ENCODE data around the gene TRAPPC10.

Gene TRAPPC10

GRCh38 chr21:44006017-44006619 lies 6.0 kb upstream of the TRAPPC10 start:
- in situ Hi-C loops (cut with MboI; ENCODE audit: low sequenced_read_pairs, unreplicated experiment): no loop called here
- TF ChIP-seq, protein P1, sequence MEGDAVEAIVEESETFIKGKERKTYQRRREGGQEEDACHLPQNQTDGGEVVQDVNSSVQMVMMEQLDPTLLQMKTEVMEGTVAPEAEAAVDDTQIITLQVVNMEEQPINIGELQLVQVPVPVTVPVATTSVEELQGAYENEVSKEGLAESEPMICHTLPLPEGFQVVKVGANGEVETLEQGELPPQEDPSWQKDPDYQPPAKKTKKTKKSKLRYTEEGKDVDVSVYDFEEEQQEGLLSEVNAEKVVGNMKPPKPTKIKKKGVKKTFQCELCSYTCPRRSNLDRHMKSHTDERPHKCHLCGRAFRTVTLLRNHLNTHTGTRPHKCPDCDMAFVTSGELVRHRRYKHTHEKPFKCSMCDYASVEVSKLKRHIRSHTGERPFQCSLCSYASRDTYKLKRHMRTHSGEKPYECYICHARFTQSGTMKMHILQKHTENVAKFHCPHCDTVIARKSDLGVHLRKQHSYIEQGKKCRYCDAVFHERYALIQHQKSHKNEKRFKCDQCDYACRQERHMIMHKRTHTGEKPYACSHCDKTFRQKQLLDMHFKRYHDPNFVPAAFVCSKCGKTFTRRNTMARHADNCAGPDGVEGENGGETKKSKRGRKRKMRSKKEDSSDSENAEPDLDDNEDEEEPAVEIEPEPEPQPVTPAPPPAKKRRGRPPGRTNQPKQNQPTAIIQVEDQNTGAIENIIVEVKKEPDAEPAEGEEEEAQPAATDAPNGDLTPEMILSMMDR (IDR thresholded peaks at IDR 0.05; ENCODE audit: borderline replicate concordance, control extremely low read depth, extremely low read depth, insufficient read depth, missing control alignments): no peak
- no peak for DNase-seq (ENCODE audit: low spot score)

DNA sequence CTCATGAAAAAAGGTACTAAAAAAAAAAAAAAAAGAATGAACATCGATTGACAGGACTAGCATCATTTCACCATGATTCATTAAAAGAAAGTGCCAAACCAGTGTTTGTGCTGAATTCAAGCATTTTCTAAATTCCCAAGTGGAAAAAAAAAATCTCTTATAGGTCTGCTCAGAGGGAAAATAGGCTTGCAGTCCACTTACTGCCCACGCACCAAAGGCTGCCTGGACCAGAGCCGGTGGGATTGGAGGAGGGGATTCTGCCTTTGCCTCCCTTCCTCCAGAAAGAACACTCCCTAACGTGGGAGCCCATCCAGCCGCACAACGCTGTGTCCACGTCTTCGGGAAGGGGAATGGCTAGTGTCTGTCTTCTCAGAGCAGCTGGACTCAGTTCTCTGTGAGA lies 5.5 kb upstream of the TRAPPC10 start:
- in situ Hi-C loops (cut with MboI; ENCODE audit: low sequenced_read_pairs, unreplicated experiment): no loop called here
- TF ChIP-seq, protein P1 (IDR thresholded peaks at IDR 0.05; ENCODE audit: borderline replicate concordance, control extremely low read depth, extremely low read depth, insufficient read depth, missing control alignments): no peak
- DNase-seq (ENCODE audit: low spot score): no peak

- no peak for DNase-seq (ENCODE audit: low spot score)
- in situ Hi-C loops (cut with MboI; ENCODE audit: low sequenced_read_pairs, unreplicated experiment): no loop called here
- TF ChIP-seq, protein P1 (IDR thresholded peaks at IDR 0.05; ENCODE audit: borderline replicate concordance, control extremely low read depth, extremely low read depth, insufficient read depth, missing control alignments): no peak
Measured at GRCh38 chr21:44010429-44010828, 1.7 kb upstream of the TRAPPC10 start.

DNA sequence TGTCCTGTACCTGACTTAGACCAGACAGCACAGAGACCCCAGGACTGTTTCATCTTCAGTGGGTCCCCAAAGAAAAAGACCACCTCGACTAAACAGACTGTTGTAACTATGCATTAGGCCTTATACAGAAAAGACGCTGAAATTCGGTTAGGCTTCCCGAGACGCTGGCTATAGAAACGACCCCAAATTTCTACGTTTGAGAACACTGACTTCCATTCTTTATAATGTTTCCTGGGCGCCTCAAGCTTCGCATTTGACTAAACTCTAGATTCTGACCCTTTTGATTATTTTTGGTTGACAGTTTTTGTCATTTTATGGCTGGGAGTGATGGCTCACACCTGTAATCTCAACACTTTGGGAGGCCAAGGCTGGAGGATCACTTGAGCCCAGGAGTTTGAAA lies 986 bp upstream of the TRAPPC10 start:
- DNase-seq (ENCODE audit: low spot score): no peak
- in situ Hi-C loops (cut with MboI; ENCODE audit: low sequenced_read_pairs, unreplicated experiment): no loop called here
- TF ChIP-seq, protein P1 (IDR thresholded peaks at IDR 0.05; ENCODE audit: borderline replicate concordance, control extremely low read depth, extremely low read depth, insufficient read depth, missing control alignments): no peak

DNA sequence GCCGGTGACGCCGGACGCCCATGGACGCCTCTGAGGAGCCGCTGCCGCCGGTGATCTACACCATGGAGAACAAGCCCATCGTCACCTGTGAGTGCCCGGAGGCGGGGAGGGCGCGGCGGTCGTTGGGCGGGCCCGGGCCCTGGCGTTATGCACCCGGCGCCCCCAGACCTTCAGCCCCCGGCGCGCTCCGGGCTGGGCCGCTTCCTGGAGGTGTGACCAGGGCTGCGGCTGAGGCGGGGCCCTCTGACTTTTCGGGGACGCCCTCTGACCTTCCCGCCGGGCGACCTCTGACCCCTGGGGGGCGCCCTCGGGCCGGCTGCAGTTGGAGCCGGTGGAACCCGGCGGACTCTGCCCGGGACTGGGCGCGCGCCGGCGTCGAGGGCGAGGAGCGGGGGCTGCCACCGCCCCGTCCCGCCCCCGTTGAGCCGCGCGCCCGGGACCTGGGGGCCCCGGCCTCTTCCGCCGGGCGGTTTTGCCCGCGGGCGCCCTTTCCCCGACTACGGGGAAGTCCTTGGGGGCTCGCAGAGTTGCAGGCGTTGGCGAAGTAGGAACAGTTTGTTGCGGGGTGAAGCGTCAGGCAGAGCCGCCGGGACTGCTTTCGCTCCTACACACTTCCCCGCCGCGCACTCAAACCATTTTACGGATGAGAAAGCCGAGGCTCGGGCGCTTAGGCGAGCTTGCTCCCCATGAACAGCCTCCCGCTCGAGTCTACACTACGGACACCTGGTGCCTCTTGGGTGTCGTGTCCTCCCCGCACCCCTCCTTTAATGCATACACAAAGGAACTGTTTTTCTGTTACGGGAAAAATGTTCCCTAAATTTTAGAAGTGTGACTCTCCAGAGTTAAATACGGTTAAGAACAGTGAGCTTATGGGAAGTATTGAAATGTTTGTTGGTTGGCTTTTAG lies 618 bp downstream of the TRAPPC10 start:
- peak; percentile 92 for DNase-seq (ENCODE audit: low spot score)
- TF ChIP-seq, protein P1 (IDR thresholded peaks at IDR 0.05; ENCODE audit: borderline replicate concordance, control extremely low read depth, extremely low read depth, insufficient read depth, missing control alignments): peak; percentile 72
- in situ Hi-C loops (cut with MboI; ENCODE audit: low sequenced_read_pairs, unreplicated experiment): no loop called here

GRCh38 chr21:44013380-44014088 lies 1.4 kb downstream of the TRAPPC10 start:
- TF ChIP-seq, protein P1 (IDR thresholded peaks at IDR 0.05; ENCODE audit: borderline replicate concordance, control extremely low read depth, extremely low read depth, insufficient read depth, missing control alignments): no peak
- in situ Hi-C loops (cut with MboI; ENCODE audit: low sequenced_read_pairs, unreplicated experiment): no loop called here
- no peak for DNase-seq (ENCODE audit: low spot score)
